HG03139 (cell line): ENCODE results near the gene KCNQ5.

Experiments used
- ATAC-seq: cut with Tn5 transposase; IDR thresholded peaks from one replicate; pipeline ENCODE4 v1.9.1; 2021; ENCODE audit not compliant: unreplicated experiment

The KCNQ5 gene

GRCh38 chr6:72832271-72832670, 210.4 kb downstream of the KCNQ5 start:
- ATAC-seq, result no peak

DNA sequence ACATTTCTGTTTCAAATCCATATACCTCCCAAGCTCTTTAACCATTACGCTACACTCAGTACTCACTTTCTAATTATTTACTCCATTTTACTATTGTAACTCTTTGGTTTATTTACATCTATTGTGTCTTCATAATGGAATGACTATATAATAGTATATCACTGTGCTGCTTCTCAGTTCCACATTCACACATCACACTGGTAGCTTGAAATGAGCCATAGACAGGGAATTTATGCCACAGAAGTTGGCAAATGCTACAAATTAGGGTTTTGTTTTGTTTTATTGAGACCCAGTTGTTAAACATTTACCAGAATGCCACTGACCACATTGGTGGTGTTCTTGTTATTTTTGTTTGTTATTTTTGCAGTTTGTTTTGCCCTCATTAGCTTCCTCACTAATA, 213.9 kb downstream of the KCNQ5 start:
- ATAC-seq, result no peak

- no peak for ATAC-seq
These were observed 215.1 kb downstream of the KCNQ5 start for GRCh38 chr6:72836971-72837370.

DNA sequence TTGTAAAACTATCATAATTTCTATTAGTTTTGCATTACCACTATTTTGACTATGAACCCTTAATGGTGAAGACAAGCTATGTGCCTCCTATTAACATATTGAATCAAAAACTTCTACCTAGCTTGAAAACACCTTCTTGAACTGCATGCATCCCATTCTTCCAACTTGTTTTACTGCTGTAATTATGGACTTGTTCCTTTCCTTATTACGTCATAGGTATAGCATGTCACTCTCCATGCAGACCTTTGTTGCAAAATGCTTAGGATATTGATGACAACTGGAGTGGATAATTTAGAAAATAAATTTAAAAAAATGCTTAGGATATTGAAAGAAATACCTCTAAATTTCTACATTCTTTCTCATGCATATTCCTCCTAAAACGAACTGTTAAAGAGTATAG, 219.3 kb downstream of the KCNQ5 start:
- no peak for ATAC-seq

- ATAC-seq, result no peak
These were observed 220.3 kb downstream of the KCNQ5 start for GRCh38 chr6:72842140-72842539.

DNA sequence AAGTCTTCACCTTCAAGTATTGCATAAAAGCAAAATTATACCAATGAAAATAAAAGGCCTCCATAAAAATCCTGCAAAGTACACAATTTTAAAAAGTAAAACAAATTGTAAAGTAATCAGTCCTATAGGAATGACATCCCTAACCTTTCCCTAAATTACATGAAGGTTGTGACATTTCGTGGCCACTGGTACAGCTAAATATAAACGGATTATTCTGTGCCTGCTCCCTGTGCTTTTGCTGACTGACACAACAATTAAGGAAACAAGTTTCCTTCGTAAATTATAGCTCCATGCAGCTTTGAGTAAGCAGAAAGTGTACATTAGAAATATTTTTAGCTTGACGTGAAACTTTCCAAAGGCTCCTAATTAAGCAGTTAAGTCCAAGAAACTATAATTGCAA, 222.8 kb downstream of the KCNQ5 start:
- no peak for ATAC-seq

DNA sequence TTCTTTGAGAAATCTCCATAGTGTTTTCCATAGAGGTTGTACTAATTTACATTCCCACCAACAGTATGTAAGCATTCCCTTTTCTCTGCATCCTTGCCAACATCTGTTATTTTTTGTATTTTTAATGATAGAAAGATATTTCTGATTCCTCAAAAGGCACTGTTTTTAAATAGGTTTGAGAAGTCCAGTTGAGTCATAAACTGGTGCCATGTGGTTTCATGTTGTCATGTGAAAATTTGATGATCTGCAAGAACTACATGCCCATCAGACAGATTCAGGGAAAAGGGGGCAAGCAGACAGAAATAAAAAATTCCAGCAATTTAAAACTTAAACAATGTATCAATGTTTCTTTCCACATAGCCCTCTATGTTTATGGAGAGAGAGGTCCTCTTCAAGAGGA, 227.5 kb downstream of the KCNQ5 start:
- ATAC-seq, result no peak

DNA sequence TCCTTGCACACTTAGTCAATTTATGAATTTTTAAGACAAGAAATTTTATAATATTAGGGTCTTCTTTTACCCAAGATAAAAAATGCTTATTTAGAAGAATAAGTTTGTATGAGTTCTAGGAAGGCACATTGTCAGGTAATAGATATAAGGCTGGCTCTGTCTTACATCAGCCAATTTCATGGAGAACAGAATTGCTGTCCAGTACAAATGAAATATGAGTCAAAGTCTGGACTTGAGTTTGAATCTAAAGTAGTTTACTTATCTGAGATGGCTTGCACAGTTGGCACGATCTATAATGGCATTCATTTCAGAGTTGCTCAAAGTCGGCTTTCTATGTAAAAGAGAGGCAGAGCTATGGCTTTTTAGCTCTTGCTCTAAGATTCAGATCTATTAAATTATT, 228.2 kb downstream of the KCNQ5 start:
- no peak for ATAC-seq

- no peak for ATAC-seq
These were observed 228.6 kb downstream of the KCNQ5 start for GRCh38 chr6:72850469-72850868.

- no peak for ATAC-seq
These were observed 233.6 kb downstream of the KCNQ5 start for GRCh38 chr6:72855471-72855870.

GRCh38 chr6:72856801-72857200, 234.9 kb downstream of the KCNQ5 start:
- no peak for ATAC-seq

DNA sequence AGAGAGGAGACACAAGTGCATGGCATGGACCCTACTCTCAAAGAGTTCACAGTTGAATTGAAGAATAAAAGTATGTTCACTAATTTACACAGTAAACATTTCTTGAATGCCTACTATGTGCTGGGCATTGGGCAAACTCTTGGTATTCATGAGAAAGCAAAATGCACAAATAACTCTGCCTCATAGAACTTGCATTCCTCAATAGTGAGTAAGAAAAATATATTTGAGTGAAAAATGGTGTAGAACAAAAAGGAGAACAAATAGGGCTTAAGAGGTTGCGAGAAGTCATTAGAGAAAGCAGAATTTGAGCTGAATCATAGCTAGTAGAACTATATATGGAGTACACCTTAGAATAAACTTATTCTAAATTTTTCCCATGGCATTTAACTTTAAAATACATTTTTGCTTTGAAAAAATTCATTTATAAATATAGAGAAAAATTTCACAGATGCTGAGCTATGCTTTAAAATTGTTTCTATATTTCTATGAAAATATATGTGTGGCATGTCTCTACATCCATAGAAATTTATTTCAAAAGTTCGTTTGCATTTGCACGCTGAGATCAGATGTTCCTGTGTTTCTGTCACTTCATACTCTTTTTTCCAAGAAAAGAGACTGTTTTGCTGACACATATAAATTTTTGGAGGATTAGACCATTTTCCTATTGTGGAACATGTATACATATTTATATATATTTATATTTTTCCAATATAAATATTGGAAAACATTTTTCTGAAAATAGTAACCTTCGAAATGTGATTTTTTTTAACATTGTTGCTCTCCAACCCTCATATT, 236.1 kb downstream of the KCNQ5 start:
- ATAC-seq, result no peak

DNA sequence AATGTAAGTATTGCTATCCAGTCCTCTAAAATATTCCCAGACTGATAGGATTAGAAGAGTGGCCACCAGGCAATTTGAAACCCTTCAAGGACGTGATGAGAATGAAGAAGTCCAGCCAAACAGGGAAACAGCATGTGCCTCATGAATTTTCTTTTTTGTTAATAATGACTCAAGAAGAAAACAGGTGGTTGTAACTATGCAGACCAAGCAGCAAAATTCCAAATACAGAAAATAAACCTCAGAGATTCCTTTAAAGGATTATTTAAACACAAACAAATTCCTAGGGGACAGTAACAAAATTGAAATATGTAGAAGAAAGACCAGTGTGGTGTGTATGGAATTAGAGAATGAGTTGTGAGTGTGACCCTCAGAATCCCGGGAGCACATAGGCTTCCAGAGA, 239.2 kb downstream of the KCNQ5 start:
- no peak for ATAC-seq

GRCh38 chr6:72861935-72862432, 240.1 kb downstream of the KCNQ5 start:
- ATAC-seq, result no peak

GRCh38 chr6:72863131-72863530, 241.3 kb downstream of the KCNQ5 start:
- ATAC-seq, result no peak

- no peak for ATAC-seq
These were observed 242.4 kb downstream of the KCNQ5 start for GRCh38 chr6:72864236-72864635.

DNA sequence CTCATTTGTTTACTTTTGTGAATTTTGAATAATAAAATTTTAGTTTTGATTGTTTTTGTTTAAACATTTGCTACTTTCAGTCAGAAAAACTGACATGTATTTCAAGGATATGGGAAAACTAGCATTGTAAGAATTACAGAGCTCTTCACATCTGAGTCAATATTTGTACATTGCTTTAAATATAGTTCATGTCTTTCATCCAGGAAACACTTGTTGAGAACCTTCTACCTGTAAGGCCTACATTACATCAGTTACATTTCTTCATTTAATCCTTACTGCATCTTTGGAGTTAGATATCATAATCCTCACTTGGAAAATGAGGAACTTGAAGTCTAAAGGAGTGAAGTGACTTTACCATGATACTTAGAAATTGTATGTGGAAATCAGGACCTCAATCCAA, 242.9 kb downstream of the KCNQ5 start:
- no peak for ATAC-seq

DNA sequence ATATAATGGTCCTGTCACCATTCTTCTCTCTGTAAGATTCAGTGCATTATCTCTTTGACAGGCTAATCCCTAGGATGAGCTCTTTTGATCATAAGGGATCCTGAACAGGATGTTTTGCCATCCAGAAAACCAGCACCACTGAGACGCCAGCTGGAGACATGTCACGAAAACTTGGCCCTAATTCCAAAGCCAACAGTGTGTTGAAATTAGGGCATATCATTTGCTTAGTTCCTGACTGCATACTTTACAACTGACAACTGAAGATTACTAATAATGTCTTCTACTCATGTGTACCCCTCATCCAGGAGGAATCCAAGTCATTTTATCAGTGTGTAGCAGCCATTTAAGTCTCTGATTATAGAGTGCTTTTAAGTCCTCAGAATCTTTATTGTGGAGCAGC, 243.6 kb downstream of the KCNQ5 start:
- ATAC-seq, result no peak

DNA sequence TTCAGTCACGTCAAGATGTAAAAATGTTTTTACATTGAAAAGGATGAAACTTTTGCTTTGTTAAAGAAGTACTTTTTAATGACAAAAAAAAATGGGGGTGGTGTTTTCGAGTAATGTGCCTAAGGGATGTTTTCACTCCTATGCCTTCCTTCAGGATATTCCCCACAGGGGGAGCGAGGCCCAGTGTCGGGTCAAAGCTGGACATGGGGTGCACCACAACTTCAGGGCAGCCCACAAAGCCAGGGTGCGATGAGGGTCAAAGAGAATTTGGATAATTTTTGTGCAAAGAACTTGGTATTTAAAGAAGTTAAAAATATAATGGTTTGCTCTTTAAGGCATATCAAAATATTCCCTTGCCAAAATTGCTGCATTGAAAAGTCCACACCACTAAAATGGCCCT, 247.8 kb downstream of the KCNQ5 start:
- no peak for ATAC-seq

GRCh38 chr6:72873433-72873832, 251.6 kb downstream of the KCNQ5 start:
- no peak for ATAC-seq

GRCh38 chr6:72876256-72876655, 254.4 kb downstream of the KCNQ5 start:
- no peak for ATAC-seq

GRCh38 chr6:72886170-72886569, 264.3 kb downstream of the KCNQ5 start:
- ATAC-seq, result no peak

DNA sequence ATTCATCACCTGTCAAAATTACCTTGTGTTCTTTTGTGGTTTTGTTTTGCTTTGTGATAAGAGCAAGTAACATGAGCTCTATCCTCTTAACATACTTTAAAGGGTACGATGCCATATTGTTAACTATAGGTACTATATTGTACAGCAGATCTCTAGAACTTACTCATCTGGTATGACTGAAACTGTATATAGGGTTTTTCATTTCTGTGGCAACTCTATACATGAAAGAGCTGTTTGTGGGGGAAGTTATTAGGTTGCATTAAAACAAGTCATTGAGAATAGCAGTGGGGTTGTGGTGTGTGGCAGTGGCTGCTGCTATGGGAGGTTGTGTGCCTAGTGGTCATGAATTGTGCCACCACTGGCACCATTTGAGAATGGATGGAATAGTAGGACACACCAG, 268.4 kb downstream of the KCNQ5 start:
- no peak for ATAC-seq
